GM12878 (cell line): Measurements from ENCODE around the gene LRP3. TPM values are rescaled to one million over a fixed set of nuclear protein-coding genes. Genes with fewer than 3 reads are reported as not detected.

Experiments used
- FOS ChIP-seq: IDR thresholded peaks from 3 replicates; pipeline ENCODE4 v1.6.1; 2011; ENCODE audit warnings: borderline replicate concordance; ENCODE audit not compliant: insufficient read length; ENCODE audit errors: extremely low read depth
- GATAD2B ChIP-seq: fragments of 450-650 bp; conservative IDR thresholded peaks from 2 replicates; pipeline ENCODE4 v1.6.1; 2017; ENCODE audit warnings: low read depth, mild to moderate bottlenecking, moderate library complexity
- KAT2A ChIP-seq: conservative IDR thresholded peaks from 2 replicates; pipeline ENCODE4 v1.6.1; 2011; ENCODE audit warnings: low read depth, low read length; ENCODE audit not compliant: control insufficient read depth
- POLR2AphosphoS2 ChIP-seq: IDR thresholded peaks from 2 replicates; pipeline ENCODE4 v1.6.1; 2011; ENCODE audit warnings: low read depth, mild to moderate bottlenecking, low read length, improper control_type of control experiment, moderate library complexity
- REST ChIP-seq: IDR thresholded peaks from 2 replicates; pipeline ENCODE4 v1.6.1; 2012; ENCODE audit warnings: mild to moderate bottlenecking, low read depth, low read length
- SIN3A ChIP-seq: IDR thresholded peaks from 2 replicates; pipeline ENCODE4 v1.6.1; 2012; ENCODE audit warnings: low read depth, low read length, improper control_type of control experiment
- TCF3 ChIP-seq: IDR thresholded peaks from 2 replicates; pipeline ENCODE4 v1.6.1; 2012; ENCODE audit warnings: low read depth, mild to moderate bottlenecking, low read length, borderline replicate concordance; ENCODE audit not compliant: insufficient read depth
- ZSCAN29 ChIP-seq: fragments of 450-650 bp; IDR thresholded peaks from 2 replicates; pipeline ENCODE4 v1.6.1; 2017; ENCODE audit warnings: mild to moderate bottlenecking, moderate library complexity
- polyA plus RNA-seq, 11 experiments: library from polyadenylated mRNA; depleted of rRNA in 4 of 11; unstranded in 6 of 11; stranded (reverse) in 5 of 11; fragments of >200 nt; fragmentation: Nextera tagmentation in 4 of 11; fragmentation: Illumina TruSeq in 1 of 11; extraction: Ambion mirVana in 4 of 11; extraction: Trizol in 1 of 11; gene quantifications; 1 replicate in 1 of 11; 2 replicates in 10 of 11; pipeline versions ENCODE4 v1.2.1 to v1.2.3, GENCODE V29; 2011 to 2016; ENCODE audit warnings: inconsistent platforms in 2 of 11, missing spikeins in 2 of 11, low read depth in 1 of 11
- total RNA-seq, 4 experiments: library from RNA; depleted of rRNA in 3 of 4; stranded (reverse); fragments of >200 nt in 3 of 4; fragmentation: Illumina TruSeq in 1 of 4; extraction: Trizol in 1 of 4; gene quantifications; 2 replicates each; pipeline versions ENCODE4 v1.2.1 to v1.2.3, GENCODE V29; 2013 to 2021

LRP3 gene
- total and polyA plus RNA-seq, 10 of the 15 experiments (the other 5 are each of a cell fraction or from before 2014, with no cell fraction given): 0.12 to 3.2 (median 0.64) TPM; not detected in 2

- TF ChIP-seq REST (no peak), SIN3A (no peak), FOS (no peak), POLR2AphosphoS2 (no peak), KAT2A (no peak), ZSCAN29 (no peak), GATAD2B (no peak), TCF3 (no peak)
Measured at GRCh38 chr19:33257828-33258227, 63.7 kb downstream of the LRP3 start (continued).

Other genes with a start within 250 kb of the LRP3 start
Only the 7 nearest of the 8 such genes appear.
- 5.9 and 9.2 TPM in 2 replicates for gene FAAP24, start 222.1 kb upstream of the LRP3 start, total RNA-seq (2014; rRNA removed)
- gene FAAP24, start 222.1 kb upstream of the LRP3 start, total RNA-seq (2014; rRNA removed; fragmentation: Illumina TruSeq; extraction: Trizol): 6.4 and 6.6 TPM in 2 replicates
- 6.4 and 7.5 TPM in 2 replicates for gene FAAP24, start 222.1 kb upstream of the LRP3 start, total RNA-seq (2021)
- gene FAAP24, start 222.1 kb upstream of the LRP3 start, polyA plus RNA-seq (2011; rRNA removed): 8.5 and 10.6 TPM in 2 replicates
- gene FAAP24, start 222.1 kb upstream of the LRP3 start, polyA plus RNA-seq (2014; fragmentation: Illumina TruSeq; extraction: Trizol): 7.5 and 9.6 TPM in 2 replicates
- 10 to 100 TPM; 15.8 to 17.4 TPM for gene FAAP24, start 222.1 kb upstream of the LRP3 start, polyA plus RNA-seq (2014; fragmentation: Nextera tagmentation; extraction: Ambion mirVana)
- gene FAAP24, start 222.1 kb upstream of the LRP3 start, polyA plus RNA-seq (2014; rRNA removed): 7.4 and 8.8 TPM in 2 replicates
- 10 to 100 TPM; 10.1 to 13.2 TPM for gene FAAP24, start 222.1 kb upstream of the LRP3 start, polyA plus RNA-seq (2016; fragmentation: Nextera tagmentation; extraction: Ambion mirVana)
- 3.6 and 4.6 TPM in 2 replicates for gene RHPN2, start 129.4 kb upstream of the LRP3 start, total RNA-seq (2014; rRNA removed)
- 3.8 and 4.3 TPM in 2 replicates for gene RHPN2, start 129.4 kb upstream of the LRP3 start, total RNA-seq (2014; rRNA removed; fragmentation: Illumina TruSeq; extraction: Trizol)
- 3.6 and 4.5 TPM in 2 replicates for gene RHPN2, start 129.4 kb upstream of the LRP3 start, total RNA-seq (2021)
- 5.4 and 6.3 TPM in 2 replicates for gene RHPN2, start 129.4 kb upstream of the LRP3 start, polyA plus RNA-seq (2011; rRNA removed)
- 7.4 and 10.8 TPM in 2 replicates for gene RHPN2, start 129.4 kb upstream of the LRP3 start, polyA plus RNA-seq (2014; fragmentation: Illumina TruSeq; extraction: Trizol)
- 1 to 10 TPM in 1 of 2 experiments, under 1 TPM in 1; 0.71 to 1.8 TPM for gene RHPN2, start 129.4 kb upstream of the LRP3 start, polyA plus RNA-seq (2014; fragmentation: Nextera tagmentation; extraction: Ambion mirVana)
- 3.5 TPM in 2 replicates for gene RHPN2, start 129.4 kb upstream of the LRP3 start, polyA plus RNA-seq (2014; rRNA removed)
- 1 to 10 TPM; 3.1 to 3.3 TPM for gene RHPN2, start 129.4 kb upstream of the LRP3 start, polyA plus RNA-seq (2016; fragmentation: Nextera tagmentation; extraction: Ambion mirVana)
- gene GPATCH1, start 113.1 kb upstream of the LRP3 start, total RNA-seq (2014; rRNA removed): 5.9 and 6.6 TPM in 2 replicates
- gene GPATCH1, start 113.1 kb upstream of the LRP3 start, total RNA-seq (2014; rRNA removed; fragmentation: Illumina TruSeq; extraction: Trizol): 6.5 and 7.2 TPM in 2 replicates
- gene GPATCH1, start 113.1 kb upstream of the LRP3 start, total RNA-seq (2021): 5.7 and 7.2 TPM in 2 replicates
- 7.0 and 7.8 TPM in 2 replicates for gene GPATCH1, start 113.1 kb upstream of the LRP3 start, polyA plus RNA-seq (2011; rRNA removed)
- 7.2 and 8.4 TPM in 2 replicates for gene GPATCH1, start 113.1 kb upstream of the LRP3 start, polyA plus RNA-seq (2014; fragmentation: Illumina TruSeq; extraction: Trizol)
- 1 to 10 TPM; 4.5 to 5.3 TPM for gene GPATCH1, start 113.1 kb upstream of the LRP3 start, polyA plus RNA-seq (2014; fragmentation: Nextera tagmentation; extraction: Ambion mirVana)
- 5.9 and 6.3 TPM in 2 replicates for gene GPATCH1, start 113.1 kb upstream of the LRP3 start, polyA plus RNA-seq (2014; rRNA removed)
- gene GPATCH1, start 113.1 kb upstream of the LRP3 start, polyA plus RNA-seq (2016; fragmentation: Nextera tagmentation; extraction: Ambion mirVana): 1 to 10 TPM; 8.0 to 9.6 TPM
- gene WDR88, start 62.2 kb upstream of the LRP3 start, total RNA-seq (2014; rRNA removed): not detected in 2 replicates
- gene WDR88, start 62.2 kb upstream of the LRP3 start, total RNA-seq (2014; rRNA removed; fragmentation: Illumina TruSeq; extraction: Trizol): not detected in 2 replicates
- gene WDR88, start 62.2 kb upstream of the LRP3 start, total RNA-seq (2021): not detected in 2 replicates
- not detected in 2 replicates for gene WDR88, start 62.2 kb upstream of the LRP3 start, polyA plus RNA-seq (2011; rRNA removed)
- gene WDR88, start 62.2 kb upstream of the LRP3 start, polyA plus RNA-seq (2014; fragmentation: Illumina TruSeq; extraction: Trizol): not detected in 2 replicates
- not detected for gene WDR88, start 62.2 kb upstream of the LRP3 start, polyA plus RNA-seq (2014; fragmentation: Nextera tagmentation; extraction: Ambion mirVana)
- gene WDR88, start 62.2 kb upstream of the LRP3 start, polyA plus RNA-seq (2014; rRNA removed): not detected in 2 replicates
- gene WDR88, start 62.2 kb upstream of the LRP3 start, polyA plus RNA-seq (2016; fragmentation: Nextera tagmentation; extraction: Ambion mirVana): under 1 TPM; 0.19 to 0.34 TPM
- not detected in 2 replicates for gene SLC7A10, start 31.5 kb downstream of the LRP3 start, total RNA-seq (2014; rRNA removed)
- not detected in 2 replicates for gene SLC7A10, start 31.5 kb downstream of the LRP3 start, total RNA-seq (2014; rRNA removed; fragmentation: Illumina TruSeq; extraction: Trizol)
- gene SLC7A10, start 31.5 kb downstream of the LRP3 start, total RNA-seq (2021): not detected in 2 replicates
- gene SLC7A10, start 31.5 kb downstream of the LRP3 start, polyA plus RNA-seq (2011; rRNA removed): not detected in 2 replicates
- gene SLC7A10, start 31.5 kb downstream of the LRP3 start, polyA plus RNA-seq (2014; fragmentation: Illumina TruSeq; extraction: Trizol): not detected in 2 replicates
- not detected for gene SLC7A10, start 31.5 kb downstream of the LRP3 start, polyA plus RNA-seq (2014; fragmentation: Nextera tagmentation; extraction: Ambion mirVana)
- not detected in 2 replicates for gene SLC7A10, start 31.5 kb downstream of the LRP3 start, polyA plus RNA-seq (2014; rRNA removed)
- gene SLC7A10, start 31.5 kb downstream of the LRP3 start, polyA plus RNA-seq (2016; fragmentation: Nextera tagmentation; extraction: Ambion mirVana): not detected
- 0.17 and 0.22 TPM in 2 replicates for gene CEBPA, start 108.2 kb downstream of the LRP3 start, total RNA-seq (2014; rRNA removed)
- 0.09 TPM in 1 of 2 replicates, not detected in the other for gene CEBPA, start 108.2 kb downstream of the LRP3 start, total RNA-seq (2014; rRNA removed; fragmentation: Illumina TruSeq; extraction: Trizol)
- 0.32 and 0.36 TPM in 2 replicates for gene CEBPA, start 108.2 kb downstream of the LRP3 start, total RNA-seq (2021)
- gene CEBPA, start 108.2 kb downstream of the LRP3 start, polyA plus RNA-seq (2011; rRNA removed): 0.05 and 0.13 TPM in 2 replicates
- gene CEBPA, start 108.2 kb downstream of the LRP3 start, polyA plus RNA-seq (2014; fragmentation: Illumina TruSeq; extraction: Trizol): 0.04 TPM in 1 of 2 replicates, not detected in the other
- not detected for gene CEBPA, start 108.2 kb downstream of the LRP3 start, polyA plus RNA-seq (2014; fragmentation: Nextera tagmentation; extraction: Ambion mirVana)
- gene CEBPA, start 108.2 kb downstream of the LRP3 start, polyA plus RNA-seq (2014; rRNA removed): 0.05 and 0.18 TPM in 2 replicates
- not detected for gene CEBPA, start 108.2 kb downstream of the LRP3 start, polyA plus RNA-seq (2016; fragmentation: Nextera tagmentation; extraction: Ambion mirVana)
- gene CEBPG, start 179.4 kb downstream of the LRP3 start, total RNA-seq (2014; rRNA removed): 19.7 and 22.8 TPM in 2 replicates
- 20.6 and 21.2 TPM in 2 replicates for gene CEBPG, start 179.4 kb downstream of the LRP3 start, total RNA-seq (2014; rRNA removed; fragmentation: Illumina TruSeq; extraction: Trizol)
- gene CEBPG, start 179.4 kb downstream of the LRP3 start, total RNA-seq (2021): 19.6 and 20.3 TPM in 2 replicates
- 20.8 and 30.4 TPM in 2 replicates for gene CEBPG, start 179.4 kb downstream of the LRP3 start, polyA plus RNA-seq (2011; rRNA removed)
- 19.6 and 20.9 TPM in 2 replicates for gene CEBPG, start 179.4 kb downstream of the LRP3 start, polyA plus RNA-seq (2014; fragmentation: Illumina TruSeq; extraction: Trizol)
- gene CEBPG, start 179.4 kb downstream of the LRP3 start, polyA plus RNA-seq (2014; fragmentation: Nextera tagmentation; extraction: Ambion mirVana): 1 to 10 TPM; 5.2 to 8.1 TPM
- gene CEBPG, start 179.4 kb downstream of the LRP3 start, polyA plus RNA-seq (2014; rRNA removed): 16.2 and 19.4 TPM in 2 replicates
- gene CEBPG, start 179.4 kb downstream of the LRP3 start, polyA plus RNA-seq (2016; fragmentation: Nextera tagmentation; extraction: Ambion mirVana): 10 to 100 TPM; 21.6 to 22.4 TPM